SK-N-SH treated with all-trans-retinoic acid at 6 μM for 48 hours (cell line): Measurements from ENCODE around the gene BEST1.

Source experiments
- ARNTL ChIP-seq: fragments of 450-650 bp; formaldehyde crosslinking; IDR thresholded peaks from 2 replicates; pipeline ENCODE4 v1.5.0; 2020; ENCODE audit warnings: low read depth, mild to moderate bottlenecking, moderate library complexity, borderline replicate concordance
- CSDC2 ChIP-seq: fragments of 250-450 bp; sonication (Bioruptor Pico); IDR thresholded peaks from 2 replicates; pipeline ENCODE4 v1.5.0; 2020; ENCODE audit warnings: mild to moderate bottlenecking, moderate library complexity
- ISL1 ChIP-seq: fragments of 250-450 bp; sonication (Bioruptor Pico); IDR thresholded peaks from 2 replicates; pipeline ENCODE4 v2.1.2; 2022; ENCODE audit warnings: mild to moderate bottlenecking, moderate library complexity
- RARB ChIP-seq: fragments of 250-450 bp; sonication (Bioruptor Pico); IDR thresholded peaks from 2 replicates; pipeline ENCODE4 v1.8.0; 2021; ENCODE audit warnings: mild to moderate bottlenecking, moderate library complexity
- SNAI2 ChIP-seq: fragments of 250-450 bp; sonication (Bioruptor Pico); IDR thresholded peaks from 2 replicates; pipeline ENCODE4 v1.5.0; 2020; ENCODE audit warnings: mild to moderate bottlenecking, moderate library complexity
- TOX ChIP-seq: fragments of 250-450 bp; sonication (Bioruptor Pico); IDR thresholded peaks from 2 replicates; pipeline ENCODE4 v1.8.0; 2021; ENCODE audit warnings: mild to moderate bottlenecking, moderate library complexity, borderline replicate concordance
- ZFP3 ChIP-seq: fragments of 250-450 bp; sonication (Bioruptor Pico); IDR thresholded peaks from 2 replicates; pipeline ENCODE4 v1.5.0; 2020; ENCODE audit warnings: mild to moderate bottlenecking, moderate library complexity
- ZFP30 ChIP-seq: fragments of 450-650 bp; formaldehyde crosslinking; IDR thresholded peaks from 2 replicates; pipeline ENCODE4 v1.5.0; 2022; ENCODE audit warnings: mild to moderate bottlenecking, moderate library complexity
- ZNF8 ChIP-seq: fragments of 450-650 bp; formaldehyde crosslinking; IDR thresholded peaks from 2 replicates; pipeline ENCODE4 v1.5.0; 2020; ENCODE audit warnings: mild to moderate bottlenecking, moderate library complexity
- TF ChIP-seq, protein P1 (sequence below): fragments of 250-450 bp; sonication (Bioruptor Pico); IDR thresholded peaks from 2 replicates; pipeline ENCODE4 v1.8.0; 2020; ENCODE audit warnings: mild to moderate bottlenecking, moderate library complexity, borderline replicate concordance
- TF ChIP-seq, protein P2 (sequence below): fragments of 250-450 bp; sonication (Bioruptor Pico); IDR thresholded peaks from 2 replicates; pipeline ENCODE4 v1.5.1; 2021; ENCODE audit warnings: mild to moderate bottlenecking, moderate library complexity
- TF ChIP-seq, protein P3 (sequence below): fragments of 250-450 bp; sonication (Bioruptor Pico); IDR thresholded peaks from 2 replicates; pipeline ENCODE4 v1.8.0; 2021; ENCODE audit warnings: low read depth, mild to moderate bottlenecking, moderate library complexity, borderline replicate concordance

DNA sequence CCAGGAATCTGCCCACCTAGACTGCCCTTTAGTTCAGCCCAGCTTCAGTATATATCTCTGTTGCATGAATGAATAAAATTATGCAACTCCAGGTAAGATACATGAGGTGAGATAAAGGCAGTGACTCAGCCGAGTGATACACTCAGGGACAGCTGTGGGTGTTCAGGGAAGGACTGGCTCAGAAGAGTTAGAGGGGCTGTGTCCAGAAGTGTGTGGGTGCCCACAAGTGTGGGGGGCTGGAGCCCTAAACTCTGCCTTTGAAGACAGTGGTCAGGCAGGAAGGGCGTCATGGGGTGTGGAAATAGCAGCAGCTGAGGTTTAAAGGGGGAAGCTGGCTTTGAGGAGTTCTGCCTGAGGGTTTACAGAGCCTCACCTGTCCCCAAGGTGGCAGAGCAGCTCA is 9.0 kb downstream of the BEST1 start:
- TF ChIP-seq CSDC2 (CRISPR knock-in tag) = no peak
- no peak for TF ChIP-seq ZFP30 (CRISPR knock-in tag)
- TF ChIP-seq, protein P1, sequence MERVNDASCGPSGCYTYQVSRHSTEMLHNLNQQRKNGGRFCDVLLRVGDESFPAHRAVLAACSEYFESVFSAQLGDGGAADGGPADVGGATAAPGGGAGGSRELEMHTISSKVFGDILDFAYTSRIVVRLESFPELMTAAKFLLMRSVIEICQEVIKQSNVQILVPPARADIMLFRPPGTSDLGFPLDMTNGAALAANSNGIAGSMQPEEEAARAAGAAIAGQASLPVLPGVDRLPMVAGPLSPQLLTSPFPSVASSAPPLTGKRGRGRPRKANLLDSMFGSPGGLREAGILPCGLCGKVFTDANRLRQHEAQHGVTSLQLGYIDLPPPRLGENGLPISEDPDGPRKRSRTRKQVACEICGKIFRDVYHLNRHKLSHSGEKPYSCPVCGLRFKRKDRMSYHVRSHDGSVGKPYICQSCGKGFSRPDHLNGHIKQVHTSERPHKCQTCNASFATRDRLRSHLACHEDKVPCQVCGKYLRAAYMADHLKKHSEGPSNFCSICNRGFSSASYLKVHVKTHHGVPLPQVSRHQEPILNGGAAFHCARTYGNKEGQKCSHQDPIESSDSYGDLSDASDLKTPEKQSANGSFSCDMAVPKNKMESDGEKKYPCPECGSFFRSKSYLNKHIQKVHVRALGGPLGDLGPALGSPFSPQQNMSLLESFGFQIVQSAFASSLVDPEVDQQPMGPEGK (CRISPR knock-in tag) = no peak
- TF ChIP-seq, protein P2, sequence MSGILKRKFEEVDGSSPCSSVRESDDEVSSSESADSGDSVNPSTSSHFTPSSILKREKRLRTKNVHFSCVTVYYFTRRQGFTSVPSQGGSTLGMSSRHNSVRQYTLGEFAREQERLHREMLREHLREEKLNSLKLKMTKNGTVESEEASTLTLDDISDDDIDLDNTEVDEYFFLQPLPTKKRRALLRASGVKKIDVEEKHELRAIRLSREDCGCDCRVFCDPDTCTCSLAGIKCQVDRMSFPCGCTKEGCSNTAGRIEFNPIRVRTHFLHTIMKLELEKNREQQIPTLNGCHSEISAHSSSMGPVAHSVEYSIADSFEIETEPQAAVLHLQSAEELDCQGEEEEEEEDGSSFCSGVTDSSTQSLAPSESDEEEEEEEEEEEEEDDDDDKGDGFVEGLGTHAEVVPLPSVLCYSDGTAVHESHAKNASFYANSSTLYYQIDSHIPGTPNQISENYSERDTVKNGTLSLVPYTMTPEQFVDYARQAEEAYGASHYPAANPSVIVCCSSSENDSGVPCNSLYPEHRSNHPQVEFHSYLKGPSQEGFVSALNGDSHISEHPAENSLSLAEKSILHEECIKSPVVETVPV (CRISPR knock-in tag) = no peak
- TF ChIP-seq ZFP3 = no peak
- no peak for TF ChIP-seq ARNTL (CRISPR knock-in tag)
- TF ChIP-seq, protein P3, sequence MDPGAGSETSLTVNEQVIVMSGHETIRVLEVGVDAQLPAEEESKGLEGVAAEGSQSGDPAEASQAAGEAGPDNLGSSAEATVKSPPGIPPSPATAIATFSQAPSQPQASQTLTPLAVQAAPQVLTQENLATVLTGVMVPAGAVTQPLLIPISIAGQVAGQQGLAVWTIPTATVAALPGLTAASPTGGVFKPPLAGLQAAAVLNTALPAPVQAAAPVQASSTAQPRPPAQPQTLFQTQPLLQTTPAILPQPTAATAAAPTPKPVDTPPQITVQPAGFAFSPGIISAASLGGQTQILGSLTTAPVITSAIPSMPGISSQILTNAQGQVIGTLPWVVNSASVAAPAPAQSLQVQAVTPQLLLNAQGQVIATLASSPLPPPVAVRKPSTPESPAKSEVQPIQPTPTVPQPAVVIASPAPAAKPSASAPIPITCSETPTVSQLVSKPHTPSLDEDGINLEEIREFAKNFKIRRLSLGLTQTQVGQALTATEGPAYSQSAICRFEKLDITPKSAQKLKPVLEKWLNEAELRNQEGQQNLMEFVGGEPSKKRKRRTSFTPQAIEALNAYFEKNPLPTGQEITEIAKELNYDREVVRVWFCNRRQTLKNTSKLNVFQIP (CRISPR knock-in tag) = no peak
- TF ChIP-seq TOX = no peak
- TF ChIP-seq ZNF8 (CRISPR knock-in tag) = no peak
- no peak for TF ChIP-seq RARB (CRISPR knock-in tag)
- no peak for TF ChIP-seq ISL1 (CRISPR knock-in tag)
- no peak for TF ChIP-seq SNAI2 (CRISPR knock-in tag)
